ENCODE results near the gene MCM5.

Gene MCM5

GRCh38 chr22:35386670-35387288, 13.2 kb upstream of the MCM5 start:
- no peak for TF ChIP-seq CTCF (IDR thresholded peaks at IDR 0.05; ENCODE audit: low read depth, low read length)

GRCh38 chr22:35390933-35391332, 9.0 kb upstream of the MCM5 start:
- Histone ChIP-seq H3K36me3 (no peaks in the 10 kb centered on the region), H3K9me3 (ENCODE audit: severe bottlenecking) (no peaks in the 10 kb centered on the region), H3K4me3 (ENCODE audit: low read depth, low read length) (no peak overlapping the region), H3K27me3 (ENCODE audit: insufficient read depth, low read depth, severe bottlenecking) (no peaks in the 10 kb centered on the region), H3K27ac (no peak overlapping the region)
- no peak for TF ChIP-seq CTCF (IDR thresholded peaks at IDR 0.05; ENCODE audit: low read depth, low read length)
- no peak for DNase-seq

More at GRCh38 chr22:35386670-35387288, 13.2 kb upstream of the MCM5 start:
- no peaks in the 10 kb centered on the region for H3K27me3 ChIP-seq (ENCODE audit: insufficient read depth, low read depth, severe bottlenecking)
- no peaks in the 10 kb centered on the region for H3K36me3 ChIP-seq
- H3K4me3 ChIP-seq (ENCODE audit: low read depth, low read length) = no peak overlapping the region
- DNase-seq = no peak
- no peaks in the 10 kb centered on the region for H3K9me3 ChIP-seq (ENCODE audit: severe bottlenecking)
- no peak overlapping the region for H3K27ac ChIP-seq

GRCh38 chr22:35392357-35392756, 7.6 kb upstream of the MCM5 start:
- DNase-seq = no peak
- Histone ChIP-seq H3K27me3 (ENCODE audit: insufficient read depth, low read depth, severe bottlenecking) (no peaks in the 10 kb centered on the region), H3K4me3 (ENCODE audit: low read depth, low read length) (no peak overlapping the region), H3K9me3 (ENCODE audit: severe bottlenecking) (no peaks in the 10 kb centered on the region), H3K36me3 (no peaks in the 10 kb centered on the region), H3K27ac (no peak overlapping the region)
- TF ChIP-seq CTCF (IDR thresholded peaks at IDR 0.05; ENCODE audit: low read depth, low read length) = no peak

- no peaks in the 10 kb centered on the region for H3K27me3 ChIP-seq (ENCODE audit: insufficient read depth, low read depth, severe bottlenecking)
- H3K36me3 ChIP-seq = no peaks in the 10 kb centered on the region
- no peaks in the 10 kb centered on the region for H3K9me3 ChIP-seq (ENCODE audit: severe bottlenecking)
- H3K4me3 ChIP-seq (ENCODE audit: low read depth, low read length) = no peak overlapping the region
- no peak for TF ChIP-seq CTCF (IDR thresholded peaks at IDR 0.05; ENCODE audit: low read depth, low read length)
- H3K27ac ChIP-seq = no peak overlapping the region
- no peak for DNase-seq
Measured at GRCh38 chr22:35393116-35394010, 6.6 kb upstream of the MCM5 start.

GRCh38 chr22:35394011-35394312, 6.0 kb upstream of the MCM5 start:
- no peak for TF ChIP-seq CTCF (IDR thresholded peaks at IDR 0.05; ENCODE audit: low read depth, low read length)
- H3K27ac ChIP-seq = no peak overlapping the region
- H3K36me3 ChIP-seq = no peaks in the 10 kb centered on the region
- H3K4me3 ChIP-seq (ENCODE audit: low read depth, low read length) = no peak overlapping the region
- DNase-seq = no peak
- H3K27me3 ChIP-seq (ENCODE audit: insufficient read depth, low read depth, severe bottlenecking) = no peaks in the 10 kb centered on the region
- peaks cover 4% of the 10 kb centered on the region for H3K9me3 ChIP-seq (ENCODE audit: severe bottlenecking)

All from WERI-Rb-1 (cell line).